ENCODE data around the gene CRYBG3.

Gene CRYBG3

DNA sequence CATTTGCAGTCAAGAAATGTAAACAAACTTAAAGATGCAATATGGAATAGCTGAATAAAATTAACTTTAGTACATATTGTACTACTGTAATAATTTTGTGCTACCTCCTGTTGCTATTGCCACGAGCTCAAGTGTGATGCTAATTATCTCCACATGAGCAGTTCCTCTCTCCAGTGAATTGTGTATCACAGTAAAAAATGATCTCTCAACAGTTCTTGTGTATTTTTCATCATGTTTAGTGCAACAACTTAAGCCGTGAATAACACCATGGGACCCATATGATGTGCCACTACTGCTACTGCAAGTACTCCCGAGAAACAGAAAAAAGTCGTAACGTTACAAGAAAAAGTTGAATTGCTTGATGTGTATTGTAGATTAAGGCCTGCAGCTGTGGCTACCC lies 138.1 kb downstream of the CRYBG3 start:
- no peak overlapping the region for H3K4me3 ChIP-seq (ENCODE audit: low read depth, low read length)
- no peak for DNase-seq (ENCODE audit: low read depth)

DNA sequence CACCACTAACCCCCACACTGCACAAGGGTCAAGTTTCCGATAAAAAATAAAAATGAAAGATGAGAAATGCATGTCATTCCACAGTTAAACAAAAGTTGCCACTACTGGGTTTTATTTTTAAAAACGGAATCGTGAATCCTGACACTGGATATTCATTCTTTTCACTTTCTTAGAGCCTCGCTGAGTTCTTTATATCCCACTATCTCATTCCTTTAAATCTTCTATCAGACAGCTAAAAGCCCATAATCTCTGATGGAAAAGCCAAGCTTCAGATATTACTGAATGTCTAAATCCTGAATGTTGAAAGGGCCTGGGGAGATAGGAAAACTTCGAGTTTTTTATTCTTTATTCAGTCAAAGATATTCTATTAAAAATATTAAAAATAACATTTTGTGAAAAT lies 138.7 kb downstream of the CRYBG3 start:
- DNase-seq (ENCODE audit: low read depth): no peak
- H3K4me3 ChIP-seq (ENCODE audit: low read depth, low read length): no peak overlapping the region

DNA sequence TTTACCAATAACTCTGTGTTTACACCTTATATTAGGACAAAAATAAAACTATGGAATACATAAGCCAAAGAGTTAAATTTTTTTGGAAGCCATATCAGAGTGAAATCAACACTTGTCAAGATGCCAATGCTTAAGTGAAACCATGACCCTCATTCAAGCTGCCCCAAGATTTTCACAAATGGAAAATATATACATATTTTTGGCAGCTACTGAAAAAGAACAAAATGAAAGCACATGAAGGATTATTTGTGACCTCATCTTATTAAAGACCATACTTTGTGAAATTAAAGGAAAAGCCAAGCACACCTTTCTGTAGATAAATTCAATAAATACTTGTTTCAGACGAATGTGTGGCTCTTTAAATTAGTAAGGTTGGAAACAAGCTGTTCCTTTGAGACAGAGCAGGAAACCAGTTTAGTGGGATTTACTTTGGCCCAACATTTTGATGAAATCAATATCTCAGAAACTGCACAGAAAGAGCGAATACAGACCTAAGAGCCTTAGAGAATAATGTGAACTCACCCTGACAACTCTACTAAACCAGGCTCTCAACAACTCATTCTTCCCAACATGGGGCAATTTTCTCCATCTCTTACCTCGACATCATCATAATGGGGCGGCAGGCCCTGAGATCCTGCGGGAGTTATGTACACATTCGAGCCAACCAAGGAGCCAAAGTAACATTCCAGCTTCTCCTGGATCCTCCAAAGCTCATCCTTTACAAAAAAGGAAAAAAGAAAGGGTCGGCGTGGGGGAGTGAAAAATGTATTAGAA lies 139.4 kb downstream of the CRYBG3 start:
- no peak overlapping the region for H3K4me3 ChIP-seq (ENCODE audit: low read depth, low read length)
- no peak for DNase-seq (ENCODE audit: low read depth)

DNA sequence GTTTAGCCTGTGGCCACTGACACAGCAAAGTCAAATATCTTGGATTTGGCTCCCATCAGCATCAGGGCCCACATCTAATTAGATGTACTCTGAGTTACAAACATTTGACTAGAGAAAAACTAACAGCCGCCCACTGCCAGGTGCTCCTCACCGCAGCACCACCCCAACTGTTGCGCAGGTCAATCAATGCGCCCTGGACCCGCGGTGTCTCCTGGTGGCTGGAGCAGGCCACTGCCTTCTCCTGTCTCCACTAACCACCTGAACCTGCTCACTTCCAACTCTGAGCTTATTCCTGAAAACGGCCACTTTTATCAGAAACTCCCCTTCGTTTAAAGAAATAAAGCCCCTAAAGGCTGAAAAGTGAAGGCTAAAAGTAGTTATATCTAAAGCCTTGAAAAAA lies 146.2 kb downstream of the CRYBG3 start:
- no peak overlapping the region for H3K4me3 ChIP-seq (ENCODE audit: low read depth, low read length)
- no peak for DNase-seq (ENCODE audit: low read depth)

DNA sequence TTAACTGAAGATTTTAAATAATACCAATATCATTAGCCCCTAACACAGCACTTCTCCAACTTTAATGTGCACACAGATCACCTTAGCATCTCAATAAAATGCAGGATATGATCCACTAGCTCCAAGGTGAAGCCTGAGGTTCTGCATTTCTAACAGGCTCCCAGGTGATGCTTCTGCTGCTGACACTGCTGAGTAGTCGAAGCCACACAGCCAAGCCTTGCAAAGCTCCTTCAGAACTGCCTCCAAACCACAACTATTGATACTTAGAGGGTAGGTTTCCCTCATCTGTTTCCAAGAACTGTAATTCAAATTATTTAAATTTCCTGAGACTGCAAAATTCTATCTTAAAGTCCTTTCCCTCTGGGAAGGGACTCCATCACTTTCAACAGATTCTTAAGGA lies 146.6 kb downstream of the CRYBG3 start:
- DNase-seq (ENCODE audit: low read depth): no peak
- H3K4me3 ChIP-seq (ENCODE audit: low read depth, low read length): no peak overlapping the region

DNA sequence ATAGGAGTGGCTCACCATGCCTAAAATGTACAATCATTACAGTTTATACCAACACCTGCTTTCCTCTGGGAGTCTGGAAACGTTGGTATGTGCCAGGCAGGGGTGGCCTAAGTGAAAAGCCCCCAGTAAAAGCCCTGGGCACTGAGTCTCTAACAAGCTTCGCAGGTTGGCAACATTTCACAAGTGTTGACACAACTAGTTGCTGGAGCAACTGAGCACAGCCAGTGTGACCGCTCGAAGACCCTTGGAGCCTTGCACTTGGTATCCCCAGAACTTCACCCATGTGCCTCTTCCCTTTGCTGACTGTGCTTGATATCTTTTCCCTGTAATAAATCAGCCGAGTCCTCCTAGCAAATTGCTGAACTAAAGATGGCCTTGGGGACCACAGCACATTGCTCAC lies 147.7 kb downstream of the CRYBG3 start:
- no peak for DNase-seq (ENCODE audit: low read depth)
- no peak overlapping the region for H3K4me3 ChIP-seq (ENCODE audit: low read depth, low read length)

DNA sequence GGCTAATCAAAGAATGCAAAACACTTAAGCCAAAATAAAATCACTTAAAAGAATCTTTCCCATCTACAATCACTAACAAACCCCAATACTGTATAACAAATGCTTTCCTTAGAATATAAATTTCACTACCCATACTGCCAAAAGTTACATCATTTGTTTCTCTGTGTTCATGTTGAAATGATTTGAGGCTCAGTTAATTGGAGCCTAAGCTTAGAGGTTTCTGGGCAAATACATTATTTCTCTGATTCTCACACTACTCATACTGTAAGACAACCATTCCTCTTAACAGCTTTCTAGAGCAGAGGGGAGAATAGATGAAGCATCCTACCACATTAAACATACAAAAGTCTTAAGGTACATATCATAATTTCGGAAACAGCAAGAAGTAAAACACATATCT lies 148.3 kb downstream of the CRYBG3 start:
- no peak overlapping the region for H3K4me3 ChIP-seq (ENCODE audit: low read depth, low read length)
- DNase-seq (ENCODE audit: low read depth): no peak

DNA sequence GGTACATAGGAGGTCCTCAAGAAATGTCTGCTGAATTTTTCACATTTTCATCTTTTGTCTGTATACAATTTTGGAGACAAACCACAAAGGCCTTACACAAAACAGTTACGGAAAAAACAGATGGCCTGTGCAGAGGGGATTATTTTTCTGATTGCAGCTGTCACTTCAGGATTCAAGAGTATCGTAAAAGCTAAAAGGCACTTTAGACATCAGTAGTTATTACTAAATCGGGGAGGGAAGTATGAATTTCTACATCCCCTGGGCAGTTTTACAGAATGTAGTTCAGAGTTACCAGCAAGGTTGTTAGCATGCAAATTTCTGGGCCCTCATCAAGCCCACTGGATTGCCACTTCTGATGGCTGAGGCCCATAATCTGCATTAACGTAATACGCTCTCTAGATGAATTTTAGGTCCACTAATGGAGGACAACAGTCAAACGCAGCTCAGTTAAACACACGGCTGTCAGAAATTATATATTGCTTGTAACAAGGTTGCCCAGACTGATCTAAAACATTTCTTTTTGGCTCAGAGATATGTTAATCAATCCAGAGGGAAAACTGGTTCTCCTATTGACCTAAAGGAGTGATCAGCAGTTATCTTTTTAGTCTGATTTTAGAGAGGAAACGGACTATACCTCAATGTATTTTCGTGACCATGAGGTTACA lies 149.3 kb downstream of the CRYBG3 start:
- no peak for DNase-seq (ENCODE audit: low read depth)
- H3K4me3 ChIP-seq (ENCODE audit: low read depth, low read length): peak overlapping the region; percentile 67

DNA sequence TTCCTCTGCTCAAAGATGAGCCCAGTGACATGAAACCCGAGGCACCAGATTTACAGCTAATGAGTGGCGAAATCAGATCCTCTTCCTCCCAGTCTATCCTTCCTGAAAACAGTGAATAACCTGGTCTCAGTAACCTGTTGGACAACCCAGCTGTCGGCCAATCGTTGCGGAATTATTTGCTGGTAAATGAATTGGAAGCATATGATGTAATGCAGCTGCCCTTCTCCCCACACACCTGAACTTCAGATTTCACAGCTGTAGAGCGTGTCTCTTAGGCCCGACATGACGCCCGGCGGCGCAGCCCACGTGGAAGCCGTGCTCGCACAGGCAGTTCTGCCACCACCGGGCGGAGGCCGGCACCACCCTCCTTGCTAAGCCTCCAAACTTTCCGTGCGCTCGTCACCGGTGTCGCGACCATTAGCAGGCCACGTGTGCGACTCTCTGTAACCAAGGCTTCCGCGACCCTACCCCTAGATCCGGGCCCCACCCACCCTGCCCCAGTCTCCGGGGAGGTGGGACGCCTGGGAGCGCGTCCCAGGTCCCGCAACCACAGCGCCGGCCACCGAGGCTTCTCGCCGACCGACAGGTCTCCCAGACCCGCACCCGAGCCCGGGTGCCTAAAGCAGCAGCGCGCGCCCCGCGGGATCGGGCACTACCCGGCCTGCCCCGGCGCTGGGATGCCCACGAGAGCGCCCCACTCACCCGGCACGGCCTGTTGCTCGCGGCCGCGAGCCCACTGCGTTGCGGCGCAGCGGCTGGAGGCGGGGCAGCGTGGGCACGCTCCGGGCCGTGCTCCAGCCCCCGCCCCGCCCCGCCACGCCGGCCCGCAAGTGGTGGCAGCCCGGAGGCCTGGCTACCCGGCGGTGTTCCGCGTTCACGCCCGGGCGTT lies 150.1 kb downstream of the CRYBG3 start, which contains the start of gene RIOX2:
Gene RIOX2 (minus strand): TSS at position 753 of the 889 bp plus-strand sequence. CDS start 4,838 bp downstream, outside the sequence.
- DNase-seq (ENCODE audit: low read depth): no peak
- H3K4me3 ChIP-seq (ENCODE audit: low read depth, low read length): peak within 1 kb of the TSS; percentile 67

DNA sequence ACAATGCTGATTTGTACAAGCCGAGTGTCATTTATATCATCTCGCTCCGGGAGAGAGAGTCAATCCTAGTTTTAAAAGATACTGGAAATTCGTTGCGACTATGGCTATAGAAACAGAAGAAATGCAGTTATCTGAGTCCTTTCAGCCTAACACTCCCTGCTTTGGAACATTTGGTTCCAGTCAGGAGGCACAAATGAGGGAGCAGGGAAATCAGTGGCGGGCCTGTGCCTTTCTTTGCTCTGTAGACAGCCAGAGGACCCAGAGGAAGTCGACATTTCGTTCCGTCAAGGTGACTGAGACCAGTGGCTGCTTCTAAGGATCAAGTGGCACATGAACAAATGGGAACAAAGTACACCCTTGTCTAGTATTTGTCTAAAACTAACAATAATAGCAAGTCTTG lies 151.2 kb downstream of the CRYBG3 start:
- no peak for DNase-seq (ENCODE audit: low read depth)
- peak overlapping the region; percentile 67 for H3K4me3 ChIP-seq (ENCODE audit: low read depth, low read length)

DNA sequence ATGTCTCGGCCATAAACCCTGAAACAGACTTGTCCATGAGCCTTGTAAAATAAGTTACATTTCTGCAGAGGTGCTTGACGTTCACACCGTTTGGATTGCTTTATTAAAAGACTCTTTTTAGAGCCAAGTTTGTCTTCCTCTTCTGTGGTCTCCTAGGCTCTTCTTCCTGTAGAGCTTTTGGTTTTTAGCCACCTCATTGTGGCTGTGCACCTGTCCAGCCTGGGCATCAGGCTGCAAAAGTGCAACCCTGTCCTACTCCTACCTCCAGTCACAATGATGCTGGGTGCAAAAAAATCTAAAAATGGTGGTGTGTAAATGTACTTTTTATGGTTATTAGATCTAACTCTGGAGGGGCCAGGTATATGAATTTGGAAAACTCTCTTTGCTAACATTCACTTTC lies 153.2 kb downstream of the CRYBG3 start:
- no peak for DNase-seq (ENCODE audit: low read depth)
- no peak overlapping the region for H3K4me3 ChIP-seq (ENCODE audit: low read depth, low read length)

DNA sequence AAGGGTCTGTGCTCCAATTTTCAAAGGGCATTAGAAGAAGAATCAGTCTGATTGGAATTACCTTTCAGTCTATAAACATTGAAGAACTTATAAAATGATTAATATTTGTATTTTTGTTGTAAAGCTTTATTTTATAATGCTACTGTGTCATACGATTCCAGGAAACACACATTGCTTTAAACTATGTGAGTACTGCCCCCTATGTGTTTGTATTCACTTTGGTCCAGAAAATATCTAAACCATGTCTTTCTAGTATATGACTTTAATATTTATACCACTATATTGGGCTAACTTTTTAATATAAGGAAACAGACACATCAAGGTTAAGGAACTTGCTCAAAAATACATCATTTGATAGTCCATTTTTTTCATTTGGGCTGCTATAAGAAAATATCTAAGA lies 153.7 kb downstream of the CRYBG3 start:
- DNase-seq (ENCODE audit: low read depth): no peak

DNA sequence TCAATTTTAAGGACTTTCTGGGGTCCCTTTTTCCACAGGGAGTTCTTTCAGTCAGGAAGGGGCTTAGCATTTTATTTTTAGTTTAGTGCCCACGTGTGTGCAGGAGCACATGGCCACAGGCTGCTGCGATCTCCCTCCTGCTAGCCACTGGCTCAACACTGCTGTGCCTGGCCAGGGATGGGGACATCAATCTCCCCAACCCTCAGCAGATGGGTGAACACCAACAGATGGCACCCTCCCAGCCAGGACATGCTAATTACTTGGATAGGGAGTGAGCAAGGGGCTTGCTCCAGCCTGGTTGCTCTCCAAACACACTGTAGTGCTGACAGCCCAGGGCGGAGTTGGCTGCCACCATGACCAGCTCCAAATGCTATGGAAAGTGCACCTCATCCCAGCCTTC lies 157.8 kb downstream of the CRYBG3 start:
- DNase-seq (ENCODE audit: low read depth): no peak
- no peak overlapping the region for H3K4me3 ChIP-seq (ENCODE audit: low read depth, low read length)

More for the DNA sequence above, 153.7 kb downstream of the CRYBG3 start:
- H3K4me3 ChIP-seq (ENCODE audit: low read depth, low read length): no peak overlapping the region

DNA sequence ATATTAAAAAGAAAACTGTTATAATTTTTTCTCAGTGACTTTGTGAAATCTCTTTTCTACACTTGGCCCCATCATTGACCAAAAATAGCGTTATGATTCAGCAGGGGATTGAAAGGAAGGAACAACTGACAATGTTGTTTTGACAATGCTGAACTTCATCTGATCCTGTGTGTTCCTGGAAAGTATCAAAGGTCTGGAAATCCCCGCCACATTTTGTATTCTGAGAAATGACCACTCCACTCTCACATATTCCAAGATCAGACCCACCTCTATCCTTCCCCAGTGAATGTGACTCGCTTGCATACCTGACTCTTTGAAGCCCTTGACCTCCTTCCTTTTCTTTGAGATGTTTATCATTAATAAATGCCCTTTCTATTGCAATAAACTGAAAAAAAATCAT lies 160.1 kb downstream of the CRYBG3 start:
- no peak for DNase-seq (ENCODE audit: low read depth)
- no peak overlapping the region for H3K4me3 ChIP-seq (ENCODE audit: low read depth, low read length)

DNA sequence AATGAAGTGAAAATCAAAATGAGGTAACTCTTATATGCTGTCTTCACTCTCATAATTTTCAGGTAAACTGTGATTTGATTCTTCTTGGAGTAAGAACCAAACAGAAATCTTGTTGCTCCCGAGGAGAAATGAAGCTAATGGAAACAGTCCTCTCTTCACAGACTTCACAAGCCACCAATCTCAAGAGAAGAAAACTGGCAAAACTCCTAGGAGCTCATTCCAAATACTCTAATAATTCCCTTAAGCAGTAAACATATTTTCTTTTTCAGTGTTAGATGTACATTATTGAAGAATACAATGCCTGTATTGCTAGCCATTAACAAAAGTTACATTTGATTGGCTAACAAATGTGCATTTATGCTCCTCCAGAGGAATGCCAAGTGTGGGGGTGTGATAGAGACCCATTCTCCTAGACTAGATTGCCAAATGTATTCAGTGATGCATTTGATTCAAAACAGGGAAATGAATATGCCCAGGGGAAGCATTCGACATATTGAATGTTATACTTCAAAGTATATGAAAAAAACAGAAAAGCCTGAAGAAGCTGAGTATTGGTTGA lies 162.2 kb downstream of the CRYBG3 start:
- DNase-seq (ENCODE audit: low read depth): no peak
- H3K4me3 ChIP-seq (ENCODE audit: low read depth, low read length): no peak overlapping the region

DNA sequence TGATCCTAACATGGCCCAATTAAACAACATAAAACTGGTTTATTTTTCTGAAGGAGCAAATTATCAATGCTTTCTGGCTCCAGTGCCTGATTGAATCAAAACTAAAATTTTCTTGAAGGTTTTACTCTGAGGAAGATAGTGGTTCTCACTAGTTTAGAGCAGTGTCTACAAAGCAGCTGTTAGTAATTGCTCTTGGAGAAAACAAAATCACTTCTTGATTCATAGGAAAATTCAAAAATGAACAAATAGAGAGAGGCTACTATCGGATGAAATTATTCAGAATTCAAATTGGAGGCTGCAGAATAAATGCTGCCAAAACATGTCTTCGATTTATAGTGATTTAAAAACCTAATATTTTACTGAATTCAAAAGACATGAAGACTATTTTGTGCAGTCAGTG lies 165.5 kb downstream of the CRYBG3 start:
- DNase-seq (ENCODE audit: low read depth): no peak
- H3K4me3 ChIP-seq (ENCODE audit: low read depth, low read length): no peak overlapping the region

DNA sequence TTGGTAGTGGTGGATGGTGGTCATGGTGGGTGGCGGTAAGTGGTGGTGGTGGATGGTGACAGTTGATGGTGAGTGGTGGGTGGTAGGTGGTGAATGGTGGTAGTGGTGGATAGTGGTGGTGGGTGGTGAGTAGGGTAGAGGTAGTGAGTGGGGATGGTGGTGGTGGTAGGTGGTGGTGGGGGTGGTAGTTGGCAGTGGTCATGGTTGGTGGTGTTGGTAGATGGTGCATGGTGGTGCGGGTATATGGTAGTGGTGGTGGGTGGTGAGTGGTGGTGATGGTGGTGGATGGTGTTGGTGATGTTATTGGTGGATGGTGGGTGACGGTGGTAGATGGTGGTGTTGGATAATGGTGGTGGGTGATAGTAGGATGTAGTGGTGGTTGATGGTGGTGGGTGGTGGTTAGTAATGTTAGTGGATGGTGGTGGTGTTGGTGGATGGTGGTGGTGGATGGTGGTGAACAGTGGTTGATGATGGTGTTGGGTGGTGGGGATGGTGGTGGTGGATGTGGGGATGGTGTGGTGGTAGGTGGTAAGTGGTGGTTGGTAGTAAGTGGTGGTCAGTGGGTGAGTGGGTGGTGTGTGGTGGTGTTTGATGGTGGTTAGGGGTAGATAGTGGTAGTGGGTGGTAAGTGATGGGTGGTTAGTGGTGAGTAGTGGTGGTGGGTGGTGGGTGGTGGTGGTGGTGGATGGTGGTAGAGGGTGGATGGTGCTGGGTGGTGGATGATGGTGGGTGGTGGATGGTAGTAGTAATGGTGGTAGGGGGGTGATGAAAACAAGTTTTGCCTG lies 167.2 kb downstream of the CRYBG3 start:
- no peak overlapping the region for H3K4me3 ChIP-seq (ENCODE audit: low read depth, low read length)
- DNase-seq (ENCODE audit: low read depth): no peak

DNA sequence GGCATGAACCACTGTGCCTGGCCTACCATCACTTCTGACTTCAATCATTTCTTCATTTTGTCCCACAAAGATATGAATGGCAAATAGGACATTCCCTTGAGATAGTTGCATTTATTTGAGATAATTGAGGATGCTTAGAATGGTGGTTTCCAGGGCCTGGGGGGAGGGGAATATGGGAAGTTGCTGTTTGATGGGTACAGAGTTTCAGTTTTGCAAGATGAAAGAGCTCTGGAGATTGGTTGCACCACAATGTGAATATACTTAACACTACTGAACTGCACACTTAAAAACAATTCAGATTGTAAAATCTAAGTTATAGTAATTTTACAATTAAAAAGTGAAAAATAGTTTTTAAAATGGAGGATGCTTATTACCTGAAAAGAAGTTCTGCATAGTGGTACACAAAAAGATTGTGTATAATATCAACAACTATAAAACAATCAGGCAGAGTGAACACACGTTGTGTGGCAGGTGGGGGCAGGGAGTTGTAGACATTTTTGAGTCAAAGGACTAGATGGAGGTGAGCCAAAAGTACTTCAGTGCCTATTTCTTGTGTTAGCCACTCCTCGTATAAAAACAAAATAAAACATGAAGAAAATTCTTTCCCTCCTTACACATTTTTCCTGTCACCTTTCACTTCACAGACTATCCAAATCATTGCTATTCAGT lies 168.9 kb downstream of the CRYBG3 start:
- DNase-seq (ENCODE audit: low read depth): no peak
- H3K4me3 ChIP-seq (ENCODE audit: low read depth, low read length): no peak overlapping the region

DNA sequence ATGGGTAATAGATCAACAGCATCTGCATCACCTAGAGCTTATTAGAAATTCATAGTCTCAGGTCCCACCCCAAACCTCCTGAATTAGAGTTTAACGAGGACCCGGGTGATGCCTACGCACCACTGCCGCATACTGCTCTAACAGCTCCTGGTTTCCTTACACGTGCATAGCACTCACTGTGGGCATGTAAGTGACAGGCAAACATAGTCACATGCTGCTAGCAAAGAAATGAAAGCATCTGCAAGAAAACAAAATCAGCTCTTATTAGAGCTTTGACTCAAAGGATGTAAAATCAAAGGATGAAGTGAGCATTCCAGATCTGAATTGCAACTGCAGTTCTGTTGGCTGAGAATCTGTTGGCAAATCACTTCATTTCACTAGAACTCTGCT lies 169.5 kb downstream of the CRYBG3 start:
- DNase-seq (ENCODE audit: low read depth): no peak
- H3K4me3 ChIP-seq (ENCODE audit: low read depth, low read length): no peak overlapping the region
